Muscle layer of duodenum (tissue), 2 donors: ENCODE measurements around the gene RNMT.

Experiments
- H3K27ac ChIP-seq: one replicate; pipeline ENCODE4 v1.7.0; 2013; ENCODE audit warnings: mild to moderate bottlenecking, low read length
- H3K27me3 ChIP-seq: one replicate; pipeline ENCODE4 v1.7.0; 2013; ENCODE audit warnings: low read depth, mild to moderate bottlenecking, control low read depth, low read length
- H3K36me3 ChIP-seq, 2 donors: one replicate each; pipeline ENCODE4 v1.7.0; 2013; ENCODE audit warnings: low read length in 2 of 2, control low read depth in 1 of 2, mild to moderate bottlenecking in 1 of 2; ENCODE audit not compliant: insufficient read depth in 2 of 2, control insufficient read depth in 1 of 2
- H3K4me1 ChIP-seq, 2 donors: one replicate each; pipeline ENCODE4 v1.7.0; 2013; ENCODE audit warnings: low read length in 2 of 2, mild to moderate bottlenecking in 2 of 2, control low read depth in 1 of 2, moderate library complexity in 1 of 2; ENCODE audit not compliant: insufficient read depth in 2 of 2, control insufficient read depth in 1 of 2
- H3K4me3 ChIP-seq, 2 donors: one replicate each; pipeline ENCODE4 v1.7.0; 2013; ENCODE audit warnings: low read length in 2 of 2, low read depth in 1 of 2, mild to moderate bottlenecking in 1 of 2
- H3K9me3 ChIP-seq, 2 donors: one replicate each; pipeline ENCODE4 v1.7.0; 2013; ENCODE audit warnings: low read length in 2 of 2, control low read depth in 1 of 2, mild to moderate bottlenecking in 1 of 2; ENCODE audit not compliant: control insufficient read depth in 1 of 2
- donor health status: healthy.

RNMT gene

DNA sequence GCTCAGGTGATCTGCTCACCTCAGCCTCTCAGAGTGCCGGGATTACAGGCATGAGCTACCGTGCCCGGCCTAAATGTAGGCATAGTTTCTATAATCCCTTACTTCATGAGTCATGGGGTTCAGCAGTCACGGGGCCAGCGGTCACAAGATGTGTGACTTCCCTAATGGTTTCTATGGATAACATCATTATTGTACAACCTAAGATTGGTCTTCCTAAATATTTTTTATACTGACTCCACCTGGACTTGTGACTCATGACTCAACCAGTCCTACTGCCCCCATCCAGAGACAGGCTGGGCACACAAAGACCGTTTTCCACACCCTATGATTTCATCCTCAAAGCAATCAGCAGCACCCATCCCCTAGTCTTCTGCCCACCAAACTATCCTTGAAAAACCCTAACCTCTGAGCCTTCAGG, 16.1 kb upstream of the RNMT start:
- Histone ChIP-seq H3K27ac (no peak overlapping the region), H3K4me3 (no peak overlapping the region), H3K27me3 (no peaks in the 10 kb centered on the region), H3K4me1 (no peaks in the 10 kb centered on the region), H3K36me3 (no peaks in the 10 kb centered on the region), H3K9me3 (no peaks in the 10 kb centered on the region)

DNA sequence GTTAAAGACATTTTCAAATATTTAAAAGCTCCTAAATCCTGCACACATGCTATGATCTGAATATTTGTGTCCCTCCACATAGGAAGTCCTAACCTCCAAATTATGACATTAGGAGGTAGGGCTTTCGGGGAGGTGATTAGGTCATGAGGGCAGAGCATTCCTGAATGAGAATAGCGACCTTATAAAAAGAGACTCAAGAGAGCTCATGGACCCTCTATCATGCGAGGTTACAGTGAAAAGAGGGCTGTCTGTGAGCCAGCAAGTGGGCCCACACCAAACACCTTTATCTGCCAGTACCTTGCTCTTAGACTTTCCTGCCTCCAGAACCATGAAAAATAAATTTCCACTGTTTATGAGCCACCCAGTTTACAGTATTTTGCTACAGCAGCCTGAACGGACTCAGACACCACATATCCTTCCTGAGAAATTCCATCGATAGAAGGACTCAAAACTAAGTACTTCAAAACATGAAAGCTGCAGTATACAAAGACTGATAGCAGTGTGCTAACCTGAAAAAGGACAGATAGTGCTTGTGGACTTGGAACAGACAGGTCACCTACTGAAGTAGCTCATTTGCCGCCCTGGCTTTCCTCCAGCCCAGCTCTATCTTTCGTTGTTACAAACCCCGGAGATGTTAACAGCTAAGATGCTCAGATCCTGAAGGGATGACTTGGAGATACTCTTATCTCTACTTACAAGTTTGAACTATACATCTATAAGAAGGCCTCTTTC, 13.9 kb upstream of the RNMT start:
- no peaks in the 10 kb centered on the region for H3K9me3 ChIP-seq
- no peaks in the 10 kb centered on the region for H3K4me1 ChIP-seq
- no peak overlapping the region for H3K27ac ChIP-seq
- H3K4me3 ChIP-seq = no peak overlapping the region
- no peaks in the 10 kb centered on the region for H3K27me3 ChIP-seq
- H3K36me3 ChIP-seq = no peaks in the 10 kb centered on the region

DNA sequence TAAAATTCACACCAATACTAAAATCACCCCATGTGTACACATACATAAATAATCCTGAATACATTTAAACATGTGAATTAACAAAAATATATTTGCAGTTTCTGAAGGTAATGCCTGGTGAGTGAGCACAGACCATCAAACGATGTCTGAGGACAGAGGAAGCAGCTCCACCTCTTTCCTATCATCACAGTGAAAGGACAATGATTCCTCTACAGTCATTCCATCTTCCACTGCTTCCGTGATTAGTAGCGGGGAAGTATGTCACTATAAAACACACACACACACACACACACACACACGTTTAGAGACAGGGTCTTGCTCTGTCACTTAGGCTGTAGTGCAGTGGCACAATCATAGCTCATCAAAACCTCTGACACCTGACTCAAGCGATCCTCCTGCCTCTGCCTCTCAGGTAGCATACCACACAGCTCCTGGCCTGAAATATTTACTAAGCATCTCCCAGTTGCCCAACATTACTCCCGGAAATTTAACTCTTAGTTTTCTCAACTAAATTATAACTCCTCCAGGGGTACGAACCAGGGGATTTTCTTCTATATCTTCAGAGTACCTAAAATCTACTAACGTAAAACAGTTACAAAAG, 12.9 kb upstream of the RNMT start:
- Histone ChIP-seq H3K36me3 (no peaks in the 10 kb centered on the region), H3K27me3 (no peaks in the 10 kb centered on the region), H3K4me3 (no peak overlapping the region), H3K4me1 (no peaks in the 10 kb centered on the region), H3K27ac (no peak overlapping the region), H3K9me3 (no peaks in the 10 kb centered on the region)

DNA sequence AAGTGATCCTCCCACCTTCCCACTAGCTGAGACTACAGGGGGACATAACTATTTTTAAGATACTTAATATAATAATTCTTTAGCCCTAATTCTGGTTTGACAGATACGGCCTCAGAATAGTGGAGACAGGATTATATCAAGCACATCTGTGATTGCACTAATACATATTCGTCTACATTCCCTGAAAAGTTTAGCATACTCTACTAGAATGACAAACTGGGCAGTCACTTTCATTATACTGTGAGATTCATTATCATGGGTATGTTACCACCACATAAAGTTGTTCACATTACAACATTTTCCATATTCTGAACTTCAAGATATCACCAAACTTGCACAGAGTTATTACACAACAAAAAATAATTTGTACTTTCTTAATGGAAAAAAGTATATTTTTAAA, 11.1 kb upstream of the RNMT start:
- no peaks in the 10 kb centered on the region for H3K27me3 ChIP-seq
- H3K4me1 ChIP-seq = no peaks in the 10 kb centered on the region
- H3K9me3 ChIP-seq = no peaks in the 10 kb centered on the region
- H3K36me3 ChIP-seq = no peaks in the 10 kb centered on the region
- no peak overlapping the region for H3K27ac ChIP-seq
- no peak overlapping the region for H3K4me3 ChIP-seq

DNA sequence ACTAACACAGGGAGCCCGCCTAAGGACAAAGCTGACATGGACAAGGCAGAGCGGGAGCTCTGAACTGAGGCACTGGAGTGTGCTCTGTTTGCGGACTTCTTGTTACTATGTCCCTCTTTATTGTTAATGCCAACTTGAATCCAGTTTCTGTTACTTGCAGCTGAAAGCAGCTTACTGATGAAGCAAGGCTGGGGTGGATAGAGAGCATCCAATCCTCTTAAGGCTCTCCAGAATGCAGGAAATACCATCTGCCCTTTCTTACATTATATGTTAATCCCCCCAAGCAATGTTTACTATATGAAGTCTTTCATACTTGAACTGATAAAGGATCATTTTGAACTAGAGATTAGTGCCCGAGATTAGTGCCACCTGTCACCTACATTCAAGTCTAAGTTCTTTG, 9.6 kb upstream of the RNMT start:
- Histone ChIP-seq H3K4me1 (no peaks in the 10 kb centered on the region), H3K4me3 (no peak overlapping the region), H3K27me3 (no peaks in the 10 kb centered on the region), H3K36me3 (peaks cover 0 to 5% of the 10 kb centered on the region in 2 donors), H3K9me3 (no peaks in the 10 kb centered on the region), H3K27ac (no peak overlapping the region)

DNA sequence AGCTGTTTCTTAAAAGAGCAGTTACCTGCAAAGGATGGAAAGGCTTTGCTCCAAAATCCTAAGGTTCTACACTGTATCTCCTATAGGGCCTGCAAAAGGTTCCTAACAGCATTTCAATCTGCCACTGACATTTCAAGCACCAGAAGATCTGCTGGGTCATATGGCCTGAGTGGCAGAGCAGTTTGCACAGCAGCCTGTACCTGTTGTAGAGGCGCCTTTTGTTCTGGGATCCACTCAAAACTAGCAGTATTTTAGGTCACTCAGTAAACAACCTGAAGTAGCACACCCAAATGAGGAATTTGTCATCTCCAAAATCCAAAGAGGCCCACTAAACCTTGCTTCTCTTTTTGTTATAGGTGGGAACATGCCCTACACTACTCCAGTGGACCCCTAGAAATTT, 6.3 kb upstream of the RNMT start:
- Histone ChIP-seq H3K27me3 (no peaks in the 10 kb centered on the region), H3K27ac (no peak overlapping the region), H3K9me3 (no peaks in the 10 kb centered on the region), H3K36me3 (peaks cover 0 to 5% of the 10 kb centered on the region in 2 donors), H3K4me1 (peaks cover 2 to 7% of the 10 kb centered on the region in 2 donors), H3K4me3 (no peak overlapping the region)

DNA sequence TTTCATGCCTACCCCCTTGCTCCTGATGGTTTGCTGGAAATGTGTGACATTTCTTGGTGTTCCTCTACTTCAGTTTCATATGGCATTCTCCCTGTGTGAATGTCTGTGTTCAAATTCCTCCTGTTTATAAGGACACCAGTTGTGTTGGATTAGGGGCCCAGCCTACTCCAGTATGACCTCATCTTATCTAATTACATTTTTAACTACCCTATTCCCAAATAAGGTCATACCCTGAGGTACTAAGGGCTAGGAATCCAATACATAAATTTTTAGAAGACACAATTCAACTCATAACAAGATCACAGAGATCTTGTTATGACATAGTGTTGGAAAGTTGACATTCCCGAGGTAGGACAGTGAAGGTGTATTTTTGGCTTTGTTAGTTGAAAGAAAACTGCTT, 5.6 kb upstream of the RNMT start:
- Histone ChIP-seq H3K27me3 (no peaks in the 10 kb centered on the region), H3K4me3 (no peak overlapping the region), H3K4me1 (peaks cover 6 to 10% of the 10 kb centered on the region in 2 donors), H3K9me3 (no peaks in the 10 kb centered on the region), H3K27ac (no peak overlapping the region), H3K36me3 (peaks cover 0 to 5% of the 10 kb centered on the region in 2 donors)

DNA sequence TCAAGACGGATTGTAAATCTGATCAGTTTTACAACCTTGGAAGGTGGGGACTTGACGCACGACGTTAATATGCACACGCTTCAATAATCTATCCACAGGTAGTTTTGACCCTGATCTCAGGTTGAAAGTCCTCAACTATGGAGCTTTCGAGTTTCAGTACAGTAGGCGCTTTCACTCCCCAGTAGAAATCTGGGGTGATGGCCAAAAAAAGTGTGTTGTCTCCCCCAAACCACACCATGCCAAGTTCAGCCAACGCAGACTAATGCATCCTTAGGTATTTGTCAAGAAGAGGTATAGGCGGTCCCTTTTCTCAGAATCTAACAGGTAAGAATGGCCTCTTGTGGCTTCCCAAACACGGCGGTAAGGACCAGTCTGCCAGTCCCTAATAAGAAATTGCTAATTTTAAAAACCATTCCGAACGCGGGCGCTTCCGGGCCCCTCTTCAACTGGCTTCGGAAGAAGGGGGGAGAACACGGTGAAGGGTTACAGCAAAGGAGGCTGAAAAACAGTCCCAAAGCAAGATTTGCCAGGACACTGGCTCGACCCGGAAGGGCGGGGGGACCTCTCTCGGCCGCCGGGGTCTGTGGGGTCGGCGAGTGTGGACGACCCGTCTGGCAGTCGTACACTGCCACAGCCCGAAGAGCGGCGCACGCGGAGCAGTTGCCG, 774 bp upstream of the RNMT start:
- peak overlapping the region; percentile 76 for H3K27ac ChIP-seq
- no peaks in the 10 kb centered on the region for H3K27me3 ChIP-seq
- no peaks in the 10 kb centered on the region for H3K9me3 ChIP-seq
- H3K4me3 ChIP-seq = peak overlapping the region; percentile 91 to 97
- H3K36me3 ChIP-seq = peaks cover 0 to 5% of the 10 kb centered on the region in 2 donors
- peaks cover 6 to 19% of the 10 kb centered on the region in 2 donors for H3K4me1 ChIP-seq

DNA sequence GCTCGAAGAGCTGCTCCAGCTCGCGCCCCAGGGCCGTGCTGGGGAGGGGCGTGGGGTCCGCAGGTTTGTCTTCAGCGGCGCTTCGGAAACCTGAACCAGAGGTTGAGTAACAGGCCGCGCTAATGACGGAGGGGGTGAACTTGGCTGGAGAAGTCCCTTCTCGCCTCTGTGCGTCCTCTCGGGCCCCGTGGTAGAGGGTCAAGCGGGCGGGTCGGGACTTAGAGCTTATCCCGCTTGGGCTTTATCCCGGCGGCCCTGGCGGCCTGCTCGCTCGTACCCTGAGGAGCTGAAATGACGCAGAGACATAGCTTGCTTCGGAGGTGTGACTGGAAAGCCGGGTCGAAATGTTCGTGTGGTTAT, 479 bp downstream of the RNMT start:
- Histone ChIP-seq H3K4me1 (peaks cover 6 to 19% of the 10 kb centered on the region in 2 donors), H3K9me3 (no peaks in the 10 kb centered on the region), H3K36me3 (no peaks in the 10 kb centered on the region), H3K27ac (peak overlapping the region; percentile 93), H3K27me3 (no peaks in the 10 kb centered on the region), H3K4me3 (peak overlapping the region; percentile 91 to 97)

DNA sequence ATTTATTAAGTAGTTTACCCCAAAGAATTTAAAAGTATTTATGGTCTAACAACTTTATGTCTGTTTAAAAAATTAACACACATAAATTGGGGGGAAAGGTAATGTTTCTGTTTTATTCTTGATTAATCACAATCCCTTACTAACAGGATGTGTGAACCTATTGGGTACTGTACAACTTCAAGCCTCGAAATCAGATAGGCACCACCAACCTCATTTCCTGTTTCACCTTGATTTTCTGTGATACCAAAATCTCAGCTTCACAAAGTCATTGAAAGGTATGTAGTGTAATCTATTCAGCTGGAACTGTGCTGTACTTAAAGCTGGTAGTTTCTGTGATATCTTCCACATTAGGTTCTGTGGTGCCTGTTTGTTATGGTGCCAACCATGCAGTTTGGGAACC, 4.0 kb downstream of the RNMT start:
- H3K27ac ChIP-seq = no peak overlapping the region
- peaks cover 3 to 5% of the 10 kb centered on the region in 2 donors for H3K36me3 ChIP-seq
- no peak overlapping the region for H3K4me3 ChIP-seq
- H3K4me1 ChIP-seq = peaks cover under 1 to 9% of the 10 kb centered on the region in 2 donors
- H3K9me3 ChIP-seq = no peaks in the 10 kb centered on the region
- no peaks in the 10 kb centered on the region for H3K27me3 ChIP-seq

DNA sequence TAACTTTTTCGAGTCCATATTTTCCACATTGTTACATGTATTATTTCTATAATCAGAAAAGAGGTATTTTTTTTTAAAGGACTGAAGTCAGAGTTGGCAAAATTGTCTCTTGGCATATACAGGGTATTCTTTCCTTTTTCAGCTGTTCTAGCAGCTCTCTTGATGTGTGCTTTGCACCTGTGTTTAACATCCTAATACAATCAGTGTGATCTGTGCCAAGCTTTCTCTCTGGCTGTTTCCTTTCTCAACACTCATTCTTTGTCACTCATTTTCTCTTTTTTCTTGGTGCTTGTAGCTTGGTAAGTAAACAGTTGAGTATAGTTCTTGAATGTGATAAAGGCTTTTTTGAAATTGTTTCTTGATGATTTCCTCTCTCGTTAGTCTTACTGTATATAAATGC, 9.2 kb downstream of the RNMT start:
- Histone ChIP-seq H3K27ac (no peak overlapping the region), H3K27me3 (no peaks in the 10 kb centered on the region), H3K4me1 (no peaks in the 10 kb centered on the region), H3K36me3 (peaks cover 19 to 45% of the 10 kb centered on the region in 2 donors), H3K9me3 (no peaks in the 10 kb centered on the region), H3K4me3 (no peak overlapping the region)
